GM20000 (cell line): ENCODE results near the gene EYA2.
"Not testable (repeated sequence)": the region's sequence is repeated elsewhere in the genome, so short reads cannot be mapped to it uniquely, and the experiment has no call there.

Experiments used
- DNase-seq: peaks from one replicate; pipeline ENCODE4 v3.0.0; 2012; ENCODE audit warnings: low spot score
- CTCF ChIP-seq: IDR thresholded peaks from 2 replicates; pipeline ENCODE4 v1.5.1; 2012; ENCODE audit warnings: mild to moderate bottlenecking, control low read depth; ENCODE audit errors: extremely low read depth, missing control alignments

EYA2 gene

GRCh38 chr20:46959821-46960220 lies 65.2 kb downstream of the EYA2 start:
- no peak for TF ChIP-seq CTCF
- DNase-seq = no peak

- DNase-seq = no peak
- no peak for TF ChIP-seq CTCF
These were observed 65.9 kb downstream of the EYA2 start for GRCh38 chr20:46960536-46960935.

- DNase-seq = not testable (repeated sequence)
These were observed 67.3 kb downstream of the EYA2 start for GRCh38 chr20:46961968-46962367.

GRCh38 chr20:46962452-46963195 lies 68.0 kb downstream of the EYA2 start:
- no peak for TF ChIP-seq CTCF
- no peak for DNase-seq

- no peak for TF ChIP-seq CTCF
- no peak for DNase-seq
These were observed 68.5 kb downstream of the EYA2 start for GRCh38 chr20:46963196-46963529.

- no peak for TF ChIP-seq CTCF
- DNase-seq = no peak
These were observed 69.3 kb downstream of the EYA2 start for GRCh38 chr20:46963758-46964617.

GRCh38 chr20:46964618-46965455 lies 70.2 kb downstream of the EYA2 start:
- no peak for DNase-seq
- no peak for TF ChIP-seq CTCF
